Astrocyte of the spinal cord (primary cell): ENCODE data around the gene CYB561.
"Not testable (repeated sequence)": the region's sequence is repeated elsewhere in the genome, so short reads cannot be mapped to it uniquely, and the experiment has no call there.

ENCODE experiments used
- DNase-seq: peaks from one replicate; pipeline ENCODE4 v3.0.0; 2011; ENCODE audit warnings: low read depth, low spot score
- H3K4me3 ChIP-seq: 2 replicates; pipeline ENCODE4 v1.5.1; 2011; ENCODE audit warnings: low read depth, mild to moderate bottlenecking, low read length, moderate library complexity
- in situ Hi-C: cut with HindIII; loops from 2 replicates; pipeline ENCODE4 v1.10.0; 2017; ENCODE audit warnings: low sequenced_read_pairs
- TF ChIP-seq, protein P1 (sequence below): IDR thresholded peaks from 2 replicates; pipeline ENCODE4 v1.5.1; 2012; ENCODE audit warnings: low read depth, mild to moderate bottlenecking, low read length, inconsistent platforms

Gene CYB561

DNA sequence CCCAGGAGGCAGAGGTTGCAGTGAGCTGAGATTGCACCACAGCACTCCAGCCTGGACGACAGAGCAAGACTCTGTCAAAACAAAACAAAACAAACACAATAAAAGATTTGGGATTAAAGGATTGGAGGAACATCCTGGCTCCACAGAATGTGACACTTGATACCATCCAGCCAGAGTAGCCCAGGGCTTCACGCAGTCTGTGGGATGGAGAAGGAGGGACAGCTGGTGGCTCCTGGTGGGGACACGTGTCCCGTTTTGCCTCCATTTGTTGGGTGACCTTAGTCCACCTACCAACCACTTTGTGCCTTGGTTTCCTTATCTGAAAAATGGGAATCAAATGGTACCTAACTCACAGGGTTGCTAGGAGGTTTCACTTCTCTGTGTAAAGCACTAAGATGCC lies 12.4 kb upstream of the CYB561 start:
- no peak for DNase-seq
- H3K4me3 ChIP-seq = no peak overlapping the region
- TF ChIP-seq, protein P1, sequence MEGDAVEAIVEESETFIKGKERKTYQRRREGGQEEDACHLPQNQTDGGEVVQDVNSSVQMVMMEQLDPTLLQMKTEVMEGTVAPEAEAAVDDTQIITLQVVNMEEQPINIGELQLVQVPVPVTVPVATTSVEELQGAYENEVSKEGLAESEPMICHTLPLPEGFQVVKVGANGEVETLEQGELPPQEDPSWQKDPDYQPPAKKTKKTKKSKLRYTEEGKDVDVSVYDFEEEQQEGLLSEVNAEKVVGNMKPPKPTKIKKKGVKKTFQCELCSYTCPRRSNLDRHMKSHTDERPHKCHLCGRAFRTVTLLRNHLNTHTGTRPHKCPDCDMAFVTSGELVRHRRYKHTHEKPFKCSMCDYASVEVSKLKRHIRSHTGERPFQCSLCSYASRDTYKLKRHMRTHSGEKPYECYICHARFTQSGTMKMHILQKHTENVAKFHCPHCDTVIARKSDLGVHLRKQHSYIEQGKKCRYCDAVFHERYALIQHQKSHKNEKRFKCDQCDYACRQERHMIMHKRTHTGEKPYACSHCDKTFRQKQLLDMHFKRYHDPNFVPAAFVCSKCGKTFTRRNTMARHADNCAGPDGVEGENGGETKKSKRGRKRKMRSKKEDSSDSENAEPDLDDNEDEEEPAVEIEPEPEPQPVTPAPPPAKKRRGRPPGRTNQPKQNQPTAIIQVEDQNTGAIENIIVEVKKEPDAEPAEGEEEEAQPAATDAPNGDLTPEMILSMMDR = no peak
- in situ Hi-C loops = no loop called here

DNA sequence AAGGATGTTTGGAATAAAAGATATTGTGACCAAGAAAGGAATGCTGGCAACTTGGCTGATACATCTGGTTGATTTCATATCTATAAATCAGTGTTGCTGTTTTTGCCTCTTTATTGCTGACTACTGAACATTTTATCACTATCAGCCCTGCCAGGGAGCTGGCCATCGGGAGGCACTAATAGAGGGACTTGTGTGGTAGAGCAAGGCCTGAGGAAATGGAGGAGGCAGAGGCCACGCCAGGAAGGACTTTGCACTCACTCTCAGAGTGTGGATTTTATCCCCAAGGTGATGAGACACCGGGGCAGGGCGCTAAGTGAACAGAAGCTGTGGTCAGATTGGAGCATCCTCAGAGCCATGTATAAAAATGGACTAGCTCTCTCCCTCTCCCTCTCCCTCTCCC lies 9.3 kb upstream of the CYB561 start:
- in situ Hi-C loops = no loop called here

GRCh38 chr17:63454915-63455314 lies 8.8 kb upstream of the CYB561 start:
- TF ChIP-seq, protein P1 = no peak
- DNase-seq = no peak
- no peak overlapping the region for H3K4me3 ChIP-seq
- in situ Hi-C loops = no loop called here

More for the DNA sequence above, 9.3 kb upstream of the CYB561 start:
- no peak for DNase-seq
- TF ChIP-seq, protein P1 = no peak
- H3K4me3 ChIP-seq = no peak overlapping the region

GRCh38 chr17:63454357-63454756 lies 8.3 kb upstream of the CYB561 start:
- in situ Hi-C loops, DNase-seq: not testable (repeated sequence)

GRCh38 chr17:63452962-63453551 lies 7.0 kb upstream of the CYB561 start:
- H3K4me3 ChIP-seq = no peak overlapping the region
- in situ Hi-C loops = no loop called here
- no peak for DNase-seq
- TF ChIP-seq, protein P1 = no peak

More at GRCh38 chr17:63454357-63454756, 8.3 kb upstream of the CYB561 start:
- not testable (repeated sequence) for H3K4me3 ChIP-seq

GRCh38 chr17:63452046-63452961 lies 6.2 kb upstream of the CYB561 start:
- H3K4me3 ChIP-seq = no peak overlapping the region
- TF ChIP-seq, protein P1 = no peak
- in situ Hi-C loops = no loop called here
- DNase-seq = no peak

- H3K4me3 ChIP-seq = no peak overlapping the region
- no peak for DNase-seq
- TF ChIP-seq, protein P1 = no peak
- in situ Hi-C loops = no loop called here
These were observed 5.0 kb upstream of the CYB561 start for GRCh38 chr17:63451150-63451549.
